GM10266 (cell line): ENCODE data around the gene IRAK1.

Source experiments
- DNase-seq: peaks from one replicate; pipeline ENCODE4 v3.0.0; 2012; ENCODE audit errors: extremely low spot score
- TF ChIP-seq, protein P1 (sequence below): IDR thresholded peaks from 2 replicates; pipeline ENCODE4 v1.5.1; 2012; ENCODE audit warnings: mild to moderate bottlenecking, low read depth; ENCODE audit not compliant: control insufficient read depth, insufficient read depth; ENCODE audit errors: missing control alignments

Gene IRAK1

DNA sequence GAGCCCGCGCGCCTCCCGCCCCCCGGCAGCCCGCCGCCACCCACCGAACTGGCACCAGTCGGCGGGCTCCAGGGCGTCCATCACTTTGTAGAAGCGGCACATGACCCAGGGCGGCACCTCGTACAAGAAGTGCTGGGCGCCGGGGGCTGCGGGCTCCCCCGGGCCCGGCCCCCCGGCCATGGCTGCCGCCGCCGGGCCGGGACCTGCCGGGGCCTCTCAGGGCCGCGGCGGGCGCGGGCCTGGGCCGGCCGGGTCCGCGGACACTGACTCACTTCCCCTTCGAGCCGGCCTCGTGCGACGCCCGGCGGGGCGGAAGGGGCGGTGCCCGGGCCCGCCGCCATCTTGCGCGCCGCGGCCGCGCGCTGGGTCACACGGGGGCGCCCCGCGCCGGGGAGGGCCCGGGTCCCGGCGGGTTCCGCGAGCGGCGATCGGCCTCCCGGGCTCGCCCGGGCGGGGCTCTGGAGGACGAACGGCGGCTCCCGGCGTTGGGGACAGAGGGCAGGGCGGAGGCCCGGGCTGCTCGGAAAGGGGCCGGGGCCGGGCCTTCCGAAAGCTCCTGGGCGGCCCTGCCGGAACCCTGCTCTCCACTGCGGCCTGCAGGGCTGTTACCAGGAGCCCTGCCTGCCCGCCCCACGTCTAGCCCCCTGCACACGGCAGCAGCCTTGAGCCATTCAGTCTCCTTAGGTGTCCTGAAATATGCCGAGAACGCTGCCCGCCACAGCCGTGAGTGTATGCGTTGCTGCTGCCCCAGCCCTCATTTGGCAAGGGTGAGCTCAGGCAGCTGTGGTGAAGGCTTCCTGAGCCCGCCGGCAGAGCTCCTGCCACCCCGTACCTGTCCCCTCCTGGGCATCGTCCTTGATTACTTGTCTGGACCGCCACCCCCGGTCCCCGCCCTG, at the start of gene IRAK1:
Gene IRAK1 (minus strand): TSS at position 270 of the 896 bp plus-strand sequence. CDS start 90 bp downstream, at position 180.
- DNase-seq, result peak; percentile 87
- TF ChIP-seq, protein P1, sequence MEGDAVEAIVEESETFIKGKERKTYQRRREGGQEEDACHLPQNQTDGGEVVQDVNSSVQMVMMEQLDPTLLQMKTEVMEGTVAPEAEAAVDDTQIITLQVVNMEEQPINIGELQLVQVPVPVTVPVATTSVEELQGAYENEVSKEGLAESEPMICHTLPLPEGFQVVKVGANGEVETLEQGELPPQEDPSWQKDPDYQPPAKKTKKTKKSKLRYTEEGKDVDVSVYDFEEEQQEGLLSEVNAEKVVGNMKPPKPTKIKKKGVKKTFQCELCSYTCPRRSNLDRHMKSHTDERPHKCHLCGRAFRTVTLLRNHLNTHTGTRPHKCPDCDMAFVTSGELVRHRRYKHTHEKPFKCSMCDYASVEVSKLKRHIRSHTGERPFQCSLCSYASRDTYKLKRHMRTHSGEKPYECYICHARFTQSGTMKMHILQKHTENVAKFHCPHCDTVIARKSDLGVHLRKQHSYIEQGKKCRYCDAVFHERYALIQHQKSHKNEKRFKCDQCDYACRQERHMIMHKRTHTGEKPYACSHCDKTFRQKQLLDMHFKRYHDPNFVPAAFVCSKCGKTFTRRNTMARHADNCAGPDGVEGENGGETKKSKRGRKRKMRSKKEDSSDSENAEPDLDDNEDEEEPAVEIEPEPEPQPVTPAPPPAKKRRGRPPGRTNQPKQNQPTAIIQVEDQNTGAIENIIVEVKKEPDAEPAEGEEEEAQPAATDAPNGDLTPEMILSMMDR, result peak; percentile 8

DNA sequence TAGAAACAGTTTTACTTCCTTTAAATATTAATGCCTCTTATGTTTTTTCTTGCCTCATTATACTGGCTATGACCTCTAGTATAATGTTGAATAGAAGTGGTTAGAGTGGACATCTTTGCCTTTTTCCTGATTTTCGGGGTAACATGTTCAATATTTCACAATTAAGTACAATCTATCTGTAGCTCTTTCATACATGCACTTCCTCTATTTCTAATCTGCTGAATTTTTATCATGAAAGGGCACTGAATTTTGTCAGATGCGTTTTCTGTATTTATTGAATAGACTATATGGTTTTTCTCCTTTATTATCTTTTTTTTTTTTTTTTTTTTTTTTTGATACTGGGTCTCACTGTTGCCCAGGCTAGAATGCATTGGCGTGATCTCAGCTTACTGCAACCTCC, 48.9 kb upstream of the IRAK1 start:
- TF ChIP-seq, protein P1, result no peak
- DNase-seq, result no peak

DNA sequence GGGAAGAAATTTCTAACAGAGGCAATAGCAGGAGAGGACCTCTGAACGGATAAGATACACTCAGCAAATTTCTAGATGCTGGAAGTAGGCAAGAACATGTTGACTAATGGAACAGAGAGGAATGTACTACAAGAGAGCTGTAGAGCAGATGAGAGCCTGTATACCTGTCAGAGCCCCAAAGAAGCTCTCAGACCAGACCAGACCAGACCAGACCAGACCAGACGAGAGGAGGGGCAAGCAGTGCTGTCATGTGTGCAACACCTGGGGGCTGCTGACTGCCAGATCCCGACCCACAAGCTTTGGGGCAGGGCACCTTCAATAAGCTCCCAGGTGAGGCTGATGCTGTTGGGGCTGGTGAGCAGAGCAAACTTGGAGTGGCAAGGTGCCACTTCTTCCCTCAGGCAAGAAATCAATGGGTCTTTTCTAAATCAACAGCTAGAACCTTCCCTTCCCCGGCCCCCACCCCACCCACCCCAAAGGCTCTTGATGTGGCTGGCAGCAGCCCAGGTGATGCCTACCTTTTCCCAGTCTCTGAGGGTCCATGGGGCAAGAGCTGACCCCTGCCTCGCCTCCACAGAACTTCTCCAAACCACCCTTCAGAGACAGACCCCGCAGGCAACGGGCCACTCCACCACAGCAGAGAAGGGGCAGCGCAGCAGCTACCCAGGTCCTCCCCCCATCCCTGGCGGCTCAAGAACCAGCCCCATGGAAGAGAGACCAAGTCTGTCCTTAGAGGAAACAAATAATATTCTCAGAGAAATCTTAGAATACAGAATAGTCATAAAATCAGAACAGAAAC, 45.1 kb upstream of the IRAK1 start:
- DNase-seq, result no peak
- TF ChIP-seq, protein P1, result no peak

DNA sequence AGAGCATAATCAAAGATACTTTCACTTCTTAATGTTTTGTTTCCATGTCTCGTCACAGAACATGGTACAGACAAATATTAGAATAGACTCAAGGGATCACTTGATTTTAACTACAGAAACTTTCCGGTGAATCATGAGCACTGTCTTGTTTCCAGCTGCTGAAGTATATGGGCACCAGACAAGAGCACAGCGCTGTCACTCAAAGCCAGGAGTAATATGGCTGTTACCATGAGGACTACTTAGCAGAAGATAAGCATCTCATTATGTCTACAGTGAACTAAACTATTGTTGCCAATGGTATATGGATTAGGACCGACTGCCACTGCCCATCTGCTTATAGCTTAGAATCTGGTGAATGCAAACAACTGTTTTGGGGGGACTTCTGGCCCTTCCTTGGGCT, 43.5 kb upstream of the IRAK1 start:
- DNase-seq, result no peak

DNA sequence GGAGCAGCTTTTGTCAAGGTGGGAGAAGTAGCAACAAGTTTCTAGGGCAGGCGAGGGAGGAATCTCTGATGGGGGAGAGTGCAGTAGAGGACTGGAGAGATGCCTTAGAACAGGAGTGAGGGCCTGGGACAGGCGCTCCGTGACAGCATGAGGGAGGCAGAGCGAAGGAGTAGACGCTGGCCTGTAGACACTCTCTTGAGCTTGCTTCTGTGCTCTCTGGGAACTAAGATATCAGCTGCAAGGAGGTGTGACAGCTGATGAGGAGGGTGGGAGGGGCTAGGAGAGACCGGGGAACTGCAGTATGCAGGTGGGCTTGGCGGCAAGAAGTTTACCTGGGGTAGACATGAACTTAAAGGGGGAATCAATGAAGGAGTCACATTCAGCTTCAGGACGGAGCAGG, 42.1 kb upstream of the IRAK1 start:
- DNase-seq, result no peak
- TF ChIP-seq, protein P1, result no peak

More for the DNA sequence above, 43.5 kb upstream of the IRAK1 start:
- TF ChIP-seq, protein P1, result no peak

DNA sequence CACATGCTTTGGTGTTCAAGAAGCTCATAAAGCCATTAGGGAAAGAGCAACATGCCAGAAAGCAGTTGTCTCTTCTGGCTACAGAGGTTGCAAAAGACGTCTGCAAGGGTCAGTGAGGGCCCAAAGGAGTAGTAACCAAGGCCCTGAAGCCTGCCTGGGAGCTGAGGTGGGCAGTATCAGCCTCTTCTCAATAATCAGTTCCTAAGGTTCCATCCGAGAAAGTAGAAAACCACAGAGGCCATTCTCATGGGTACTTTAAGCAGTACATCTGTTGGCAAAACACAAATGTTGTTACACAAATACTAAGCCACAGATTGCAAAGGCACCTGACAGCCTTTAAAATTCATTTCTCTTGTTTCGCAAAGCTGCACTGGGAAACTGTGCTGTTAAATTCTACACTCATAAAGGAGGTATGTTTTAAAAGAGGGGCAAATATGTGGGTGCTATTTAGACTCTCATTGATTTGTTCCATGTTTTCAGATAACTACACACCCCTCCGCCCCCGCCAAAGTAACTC, 40.1 kb upstream of the IRAK1 start:
- no peak for DNase-seq
- TF ChIP-seq, protein P1, result no peak
